ENCODE data around the gene TXK. TPM values are rescaled to one million over a fixed set of nuclear protein-coding genes. Genes with fewer than 3 reads are reported as not detected.

Gene TXK
- total and polyA plus RNA-seq, 2 experiments from 2014 or later: 0.14 to 0.40 TPM

DNA sequence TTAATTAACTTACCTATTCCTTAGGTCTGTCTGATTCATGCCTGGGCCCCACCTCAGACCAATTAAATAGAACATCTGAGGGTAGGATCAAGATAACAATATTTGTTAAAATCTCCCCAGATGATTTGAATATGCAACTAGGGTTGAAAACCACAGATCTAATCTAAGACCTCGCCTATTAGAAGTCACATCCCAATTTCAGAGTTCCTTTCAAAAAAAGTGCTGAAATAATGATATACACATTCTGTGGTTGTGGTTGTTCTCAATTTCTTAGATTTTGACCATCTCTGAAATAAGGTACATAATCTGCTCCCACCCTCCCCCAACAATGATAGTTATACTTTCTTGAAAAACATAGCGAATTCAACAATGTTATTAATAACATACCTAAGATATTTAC is 89.8 kb downstream of the TXK start:
- 0 out of 2 replicates have a peak, but pooled peaks cover 5% of the 10 kb centered on the region for H3F3A ChIP-seq (replicated peaks; ENCODE audit: low read depth)
- no peak for ATAC-seq

More for the DNA sequence above, 89.8 kb downstream of the TXK start:
- Histone ChIP-seq H3K4me1 (ENCODE audit: insufficient read depth) (peaks cover 13% of the 10 kb centered on the region; the same call in 1 of the 2 replicates), H3K4me2 (no peak overlapping the region), H3K79me2 (replicated peaks; ENCODE audit: insufficient read depth) (no peaks in the 10 kb centered on the region), H3K9me2 (ENCODE audit: insufficient read depth) (0 out of 2 replicates have a peak, but pooled peaks cover 5% of the 10 kb centered on the region), H3K27me3 (ENCODE audit: insufficient read depth) (no peaks in the 10 kb centered on the region), H3K4me3 (no peak overlapping the region), H3K36me3 (ENCODE audit: insufficient read depth) (no peaks in the 10 kb centered on the region), H3K27ac (ENCODE audit: low read depth) (no peak overlapping the region), H2AFZ (no peak overlapping the region), H4K20me1 (replicated peaks; ENCODE audit: insufficient read depth) (no peaks in the 10 kb centered on the region)
- Mint-ChIP-seq H3K27me3 (ENCODE audit: insufficient read depth, low read depth, poor library complexity) (peaks cover 2% of the 10 kb centered on the region), H3K4me3 (no peak overlapping the region), H3K27ac (no peak overlapping the region), H3K4me1 (peaks cover 19% of the 10 kb centered on the region), H3K36me3 (ENCODE audit: low read depth) (no peaks in the 10 kb centered on the region; the same call in 2 of the 3 replicates), H3K9me3 (no peaks in the 10 kb centered on the region)
- no peak for TF ChIP-seq CREB1 (CRISPR knock-in tag; IDR thresholded peaks at IDR 0.05; ENCODE audit: low read depth)
- TF ChIP-seq, protein P1, sequence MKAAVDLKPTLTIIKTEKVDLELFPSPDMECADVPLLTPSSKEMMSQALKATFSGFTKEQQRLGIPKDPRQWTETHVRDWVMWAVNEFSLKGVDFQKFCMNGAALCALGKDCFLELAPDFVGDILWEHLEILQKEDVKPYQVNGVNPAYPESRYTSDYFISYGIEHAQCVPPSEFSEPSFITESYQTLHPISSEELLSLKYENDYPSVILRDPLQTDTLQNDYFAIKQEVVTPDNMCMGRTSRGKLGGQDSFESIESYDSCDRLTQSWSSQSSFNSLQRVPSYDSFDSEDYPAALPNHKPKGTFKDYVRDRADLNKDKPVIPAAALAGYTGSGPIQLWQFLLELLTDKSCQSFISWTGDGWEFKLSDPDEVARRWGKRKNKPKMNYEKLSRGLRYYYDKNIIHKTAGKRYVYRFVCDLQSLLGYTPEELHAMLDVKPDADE (IDR thresholded peaks at IDR 0.05): no peak
- TF ChIP-seq, protein P2, sequence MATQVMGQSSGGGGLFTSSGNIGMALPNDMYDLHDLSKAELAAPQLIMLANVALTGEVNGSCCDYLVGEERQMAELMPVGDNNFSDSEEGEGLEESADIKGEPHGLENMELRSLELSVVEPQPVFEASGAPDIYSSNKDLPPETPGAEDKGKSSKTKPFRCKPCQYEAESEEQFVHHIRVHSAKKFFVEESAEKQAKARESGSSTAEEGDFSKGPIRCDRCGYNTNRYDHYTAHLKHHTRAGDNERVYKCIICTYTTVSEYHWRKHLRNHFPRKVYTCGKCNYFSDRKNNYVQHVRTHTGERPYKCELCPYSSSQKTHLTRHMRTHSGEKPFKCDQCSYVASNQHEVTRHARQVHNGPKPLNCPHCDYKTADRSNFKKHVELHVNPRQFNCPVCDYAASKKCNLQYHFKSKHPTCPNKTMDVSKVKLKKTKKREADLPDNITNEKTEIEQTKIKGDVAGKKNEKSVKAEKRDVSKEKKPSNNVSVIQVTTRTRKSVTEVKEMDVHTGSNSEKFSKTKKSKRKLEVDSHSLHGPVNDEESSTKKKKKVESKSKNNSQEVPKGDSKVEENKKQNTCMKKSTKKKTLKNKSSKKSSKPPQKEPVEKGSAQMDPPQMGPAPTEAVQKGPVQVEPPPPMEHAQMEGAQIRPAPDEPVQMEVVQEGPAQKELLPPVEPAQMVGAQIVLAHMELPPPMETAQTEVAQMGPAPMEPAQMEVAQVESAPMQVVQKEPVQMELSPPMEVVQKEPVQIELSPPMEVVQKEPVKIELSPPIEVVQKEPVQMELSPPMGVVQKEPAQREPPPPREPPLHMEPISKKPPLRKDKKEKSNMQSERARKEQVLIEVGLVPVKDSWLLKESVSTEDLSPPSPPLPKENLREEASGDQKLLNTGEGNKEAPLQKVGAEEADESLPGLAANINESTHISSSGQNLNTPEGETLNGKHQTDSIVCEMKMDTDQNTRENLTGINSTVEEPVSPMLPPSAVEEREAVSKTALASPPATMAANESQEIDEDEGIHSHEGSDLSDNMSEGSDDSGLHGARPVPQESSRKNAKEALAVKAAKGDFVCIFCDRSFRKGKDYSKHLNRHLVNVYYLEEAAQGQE (IDR thresholded peaks at IDR 0.05; ENCODE audit: unreplicated experiment): no peak
- TF ChIP-seq NANOG (IDR thresholded peaks at IDR 0.05; ENCODE audit: borderline replicate concordance): no peak
- no peak for TF ChIP-seq ZNF114 (CRISPR knock-in tag; IDR thresholded peaks at IDR 0.05)
- TF ChIP-seq EZH2 (IDR thresholded peaks at IDR 0.05; ENCODE audit: low read depth, unreplicated experiment): no peak
- TF ChIP-seq, protein P3, sequence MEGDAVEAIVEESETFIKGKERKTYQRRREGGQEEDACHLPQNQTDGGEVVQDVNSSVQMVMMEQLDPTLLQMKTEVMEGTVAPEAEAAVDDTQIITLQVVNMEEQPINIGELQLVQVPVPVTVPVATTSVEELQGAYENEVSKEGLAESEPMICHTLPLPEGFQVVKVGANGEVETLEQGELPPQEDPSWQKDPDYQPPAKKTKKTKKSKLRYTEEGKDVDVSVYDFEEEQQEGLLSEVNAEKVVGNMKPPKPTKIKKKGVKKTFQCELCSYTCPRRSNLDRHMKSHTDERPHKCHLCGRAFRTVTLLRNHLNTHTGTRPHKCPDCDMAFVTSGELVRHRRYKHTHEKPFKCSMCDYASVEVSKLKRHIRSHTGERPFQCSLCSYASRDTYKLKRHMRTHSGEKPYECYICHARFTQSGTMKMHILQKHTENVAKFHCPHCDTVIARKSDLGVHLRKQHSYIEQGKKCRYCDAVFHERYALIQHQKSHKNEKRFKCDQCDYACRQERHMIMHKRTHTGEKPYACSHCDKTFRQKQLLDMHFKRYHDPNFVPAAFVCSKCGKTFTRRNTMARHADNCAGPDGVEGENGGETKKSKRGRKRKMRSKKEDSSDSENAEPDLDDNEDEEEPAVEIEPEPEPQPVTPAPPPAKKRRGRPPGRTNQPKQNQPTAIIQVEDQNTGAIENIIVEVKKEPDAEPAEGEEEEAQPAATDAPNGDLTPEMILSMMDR (conservative IDR thresholded peaks at IDR 0.05; ENCODE audit: low read depth in 2 of 2): no peak
- TF ChIP-seq EZH2phosphoT487 (IDR thresholded peaks at IDR 0.05; ENCODE audit: unreplicated experiment): no peak
- no peak for TF ChIP-seq STAT1 (IDR thresholded peaks at IDR 0.05; ENCODE audit: unreplicated experiment)
- TF ChIP-seq, protein P4, sequence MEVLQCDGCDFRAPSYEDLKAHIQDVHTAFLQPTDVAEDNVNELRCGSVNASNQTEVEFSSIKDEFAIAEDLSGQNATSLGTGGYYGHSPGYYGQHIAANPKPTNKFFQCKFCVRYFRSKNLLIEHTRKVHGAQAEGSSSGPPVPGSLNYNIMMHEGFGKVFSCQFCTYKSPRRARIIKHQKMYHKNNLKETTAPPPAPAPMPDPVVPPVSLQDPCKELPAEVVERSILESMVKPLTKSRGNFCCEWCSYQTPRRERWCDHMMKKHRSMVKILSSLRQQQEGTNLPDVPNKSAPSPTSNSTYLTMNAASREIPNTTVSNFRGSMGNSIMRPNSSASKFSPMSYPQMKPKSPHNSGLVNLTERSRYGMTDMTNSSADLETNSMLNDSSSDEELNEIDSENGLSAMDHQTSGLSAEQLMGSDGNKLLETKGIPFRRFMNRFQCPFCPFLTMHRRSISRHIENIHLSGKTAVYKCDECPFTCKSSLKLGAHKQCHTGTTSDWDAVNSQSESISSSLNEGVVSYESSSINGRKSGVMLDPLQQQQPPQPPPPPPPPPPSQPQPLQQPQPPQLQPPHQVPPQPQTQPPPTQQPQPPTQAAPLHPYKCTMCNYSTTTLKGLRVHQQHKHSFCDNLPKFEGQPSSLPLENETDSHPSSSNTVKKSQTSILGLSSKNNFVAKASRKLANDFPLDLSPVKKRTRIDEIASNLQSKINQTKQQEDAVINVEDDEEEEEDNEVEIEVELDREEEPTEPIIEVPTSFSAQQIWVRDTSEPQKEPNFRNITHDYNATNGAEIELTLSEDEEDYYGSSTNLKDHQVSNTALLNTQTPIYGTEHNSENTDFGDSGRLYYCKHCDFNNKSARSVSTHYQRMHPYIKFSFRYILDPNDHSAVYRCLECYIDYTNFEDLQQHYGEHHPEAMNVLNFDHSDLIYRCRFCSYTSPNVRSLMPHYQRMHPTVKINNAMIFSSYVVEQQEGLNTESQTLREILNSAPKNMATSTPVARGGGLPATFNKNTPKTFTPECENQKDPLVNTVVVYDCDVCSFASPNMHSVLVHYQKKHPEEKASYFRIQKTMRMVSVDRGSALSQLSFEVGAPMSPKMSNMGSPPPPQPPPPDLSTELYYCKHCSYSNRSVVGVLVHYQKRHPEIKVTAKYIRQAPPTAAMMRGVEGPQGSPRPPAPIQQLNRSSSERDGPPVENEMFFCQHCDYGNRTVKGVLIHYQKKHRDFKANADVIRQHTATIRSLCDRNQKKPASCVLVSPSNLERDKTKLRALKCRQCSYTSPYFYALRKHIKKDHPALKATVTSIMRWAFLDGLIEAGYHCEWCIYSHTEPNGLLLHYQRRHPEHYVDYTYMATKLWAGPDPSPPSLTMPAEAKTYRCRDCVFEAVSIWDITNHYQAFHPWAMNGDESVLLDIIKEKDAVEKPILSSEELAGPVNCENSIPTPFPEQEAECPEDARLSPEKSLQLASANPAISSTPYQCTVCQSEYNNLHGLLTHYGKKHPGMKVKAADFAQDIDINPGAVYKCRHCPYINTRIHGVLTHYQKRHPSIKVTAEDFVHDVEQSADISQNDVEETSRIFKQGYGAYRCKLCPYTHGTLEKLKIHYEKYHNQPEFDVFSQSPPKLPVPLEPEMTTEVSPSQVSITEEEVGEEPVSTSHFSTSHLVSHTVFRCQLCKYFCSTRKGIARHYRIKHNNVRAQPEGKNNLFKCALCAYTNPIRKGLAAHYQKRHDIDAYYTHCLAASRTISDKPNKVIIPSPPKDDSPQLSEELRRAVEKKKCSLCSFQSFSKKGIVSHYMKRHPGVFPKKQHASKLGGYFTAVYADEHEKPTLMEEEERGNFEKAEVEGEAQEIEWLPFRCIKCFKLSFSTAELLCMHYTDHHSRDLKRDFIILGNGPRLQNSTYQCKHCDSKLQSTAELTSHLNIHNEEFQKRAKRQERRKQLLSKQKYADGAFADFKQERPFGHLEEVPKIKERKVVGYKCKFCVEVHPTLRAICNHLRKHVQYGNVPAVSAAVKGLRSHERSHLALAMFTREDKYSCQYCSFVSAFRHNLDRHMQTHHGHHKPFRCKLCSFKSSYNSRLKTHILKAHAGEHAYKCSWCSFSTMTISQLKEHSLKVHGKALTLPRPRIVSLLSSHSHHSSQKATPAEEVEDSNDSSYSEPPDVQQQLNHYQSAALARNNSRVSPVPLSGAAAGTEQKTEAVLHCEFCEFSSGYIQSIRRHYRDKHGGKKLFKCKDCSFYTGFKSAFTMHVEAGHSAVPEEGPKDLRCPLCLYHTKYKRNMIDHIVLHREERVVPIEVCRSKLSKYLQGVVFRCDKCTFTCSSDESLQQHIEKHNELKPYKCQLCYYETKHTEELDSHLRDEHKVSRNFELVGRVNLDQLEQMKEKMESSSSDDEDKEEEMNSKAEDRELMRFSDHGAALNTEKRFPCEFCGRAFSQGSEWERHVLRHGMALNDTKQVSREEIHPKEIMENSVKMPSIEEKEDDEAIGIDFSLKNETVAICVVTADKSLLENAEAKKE (CRISPR knock-in tag; IDR thresholded peaks at IDR 0.05): no peak
- TF ChIP-seq POLR2AphosphoS5 (IDR thresholded peaks at IDR 0.05; ENCODE audit: low read depth): no peak
- no peak for TF ChIP-seq JUNB (IDR thresholded peaks at IDR 0.05; ENCODE audit: unreplicated experiment)
- no peak for TF ChIP-seq ZNF331 (CRISPR knock-in tag; IDR thresholded peaks at IDR 0.05; ENCODE audit: low read depth)
- DNase-seq (ENCODE audit: low spot score): no peak

Measured in GM23338 (cell line).